ENCODE data around the gene ZFTA.
"Not testable (repeated sequence)": the region's sequence is repeated elsewhere in the genome, so short reads cannot be mapped to it uniquely, and the experiment has no call there.

Gene ZFTA

GRCh38 chr11:63771741-63772318 lies 3.3 kb upstream of the ZFTA start:
- DNase-seq, result not testable (repeated sequence)

GRCh38 chr11:63770763-63771162 lies 2.2 kb upstream of the ZFTA start:
- no peak for DNase-seq

- DNase-seq, result no peak
Measured at GRCh38 chr11:63769714-63770455, 1.3 kb upstream of the ZFTA start.

GRCh38 chr11:63769042-63769713 lies 603 bp upstream of the ZFTA start:
- DNase-seq, result no peak

- DNase-seq, result no peak
Measured at GRCh38 chr11:63767565-63768236, 874 bp downstream of the ZFTA start.

DNA sequence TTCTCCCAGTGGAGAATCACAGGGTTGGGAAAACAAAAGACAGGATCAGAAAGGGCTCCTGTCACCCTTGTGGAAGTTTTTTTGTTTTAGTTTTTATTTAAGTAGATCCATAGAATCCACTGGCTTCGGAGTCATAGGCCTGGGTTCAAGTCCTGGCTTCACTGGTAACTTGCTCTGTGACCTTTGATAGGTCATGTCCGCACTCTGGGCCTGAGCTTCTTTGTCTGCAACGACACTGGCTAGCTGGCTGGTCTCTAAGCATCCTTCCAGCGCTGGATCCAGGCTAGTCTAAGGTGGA lies 1.4 kb downstream of the ZFTA start:
- DNase-seq, result no peak

DNA sequence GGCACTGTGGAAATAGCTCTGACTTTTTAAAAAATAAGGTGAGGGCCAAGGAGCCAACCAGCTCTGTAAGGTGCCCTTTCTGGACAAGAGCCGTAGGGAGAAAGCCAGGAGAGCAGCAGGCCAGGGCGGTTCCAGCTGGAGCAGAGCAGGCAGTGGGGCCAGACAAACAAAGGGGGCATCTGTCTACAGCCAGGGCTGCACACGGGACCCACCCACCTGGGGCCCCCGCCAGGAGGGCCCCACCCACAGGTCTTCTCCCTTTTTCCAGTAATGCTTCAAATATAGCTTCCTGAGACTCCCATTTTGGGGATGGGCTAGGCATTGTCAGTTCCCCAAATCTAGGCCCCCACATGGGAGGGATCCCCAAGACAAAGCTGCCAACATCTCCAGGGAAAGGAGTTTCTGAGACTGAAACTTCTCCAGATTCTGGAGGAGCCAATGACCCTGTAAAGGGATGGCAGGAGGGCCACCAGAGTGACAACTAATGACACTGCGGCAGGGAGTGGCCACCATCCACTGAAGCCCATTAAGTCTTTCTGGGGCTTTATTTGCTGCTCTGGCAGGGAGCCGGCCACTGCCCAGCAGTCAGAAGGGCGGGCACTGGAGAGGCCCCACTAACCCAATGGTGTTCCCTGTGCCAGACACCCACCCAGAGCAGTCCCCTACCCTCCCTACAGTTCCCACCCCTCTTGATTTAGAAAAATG lies 1.9 kb downstream of the ZFTA start:
- no peak for DNase-seq

- no peak for DNase-seq
Measured at GRCh38 chr11:63765688-63766241, 2.8 kb downstream of the ZFTA start.

DNA sequence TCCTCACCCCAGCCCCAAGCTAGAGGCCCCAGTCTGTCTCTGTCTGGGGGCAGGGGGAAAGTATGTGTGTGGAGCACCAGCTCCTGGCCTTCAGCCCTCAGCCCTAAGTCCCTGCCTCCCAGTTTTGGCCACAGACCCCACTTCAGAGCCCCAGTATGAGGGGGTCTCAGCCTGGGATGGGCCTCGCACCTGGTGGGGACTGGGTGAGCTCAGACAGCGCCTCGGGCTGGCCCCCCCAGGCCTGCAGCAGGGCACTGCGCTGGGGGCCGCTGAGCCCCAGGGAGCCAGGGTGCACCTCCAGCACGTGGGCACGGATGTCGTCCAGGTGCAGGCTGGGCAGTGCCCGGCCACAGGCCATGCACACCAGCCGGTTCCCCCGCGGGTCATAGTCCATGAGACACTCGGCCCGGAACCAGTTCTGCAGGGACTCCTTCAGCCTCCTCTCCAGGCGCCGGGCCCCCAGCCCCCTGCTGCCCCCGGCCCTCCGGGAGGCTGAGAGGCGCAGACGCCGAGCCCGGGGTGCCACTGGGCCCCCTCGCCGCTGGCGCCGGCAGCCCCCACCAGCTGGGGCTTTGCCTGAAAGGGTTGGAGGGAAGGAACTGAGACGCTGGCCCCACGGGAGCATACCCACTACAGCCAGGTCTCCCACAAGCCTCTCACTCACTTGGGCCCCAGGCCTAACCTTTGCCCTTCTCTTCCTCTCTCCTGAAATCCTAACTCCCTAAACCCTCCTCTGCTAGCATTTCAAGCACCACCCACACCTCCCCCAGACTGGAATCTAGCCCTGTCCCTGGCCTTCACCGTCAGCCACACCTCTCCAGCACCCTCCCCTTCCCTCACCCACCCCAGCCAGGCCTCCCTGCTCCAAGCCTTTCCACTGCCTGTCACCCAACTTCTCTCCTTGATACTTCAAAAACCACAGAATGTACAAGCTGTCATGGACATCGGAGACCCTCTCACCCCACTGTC lies 3.6 kb downstream of the ZFTA start:
- no peak for DNase-seq

DNA sequence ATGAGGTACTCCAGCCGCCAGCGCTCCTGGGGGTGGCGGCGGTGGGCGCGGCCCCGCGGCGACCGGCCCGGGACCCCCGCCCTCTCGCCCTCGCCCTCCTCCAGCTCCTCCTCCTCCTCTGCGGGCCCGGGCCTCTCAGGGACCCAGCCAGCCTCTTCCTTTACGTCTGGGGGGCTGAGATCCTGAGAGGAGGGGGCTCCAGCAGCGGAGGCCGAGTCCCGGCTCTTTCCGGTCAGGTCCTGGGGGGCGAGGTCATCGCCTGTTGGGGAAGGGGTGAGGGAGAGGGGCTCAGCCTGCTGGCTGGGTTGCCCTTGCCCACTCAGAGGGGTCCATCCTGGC lies 4.3 kb downstream of the ZFTA start:
- DNase-seq, result no peak

DNA sequence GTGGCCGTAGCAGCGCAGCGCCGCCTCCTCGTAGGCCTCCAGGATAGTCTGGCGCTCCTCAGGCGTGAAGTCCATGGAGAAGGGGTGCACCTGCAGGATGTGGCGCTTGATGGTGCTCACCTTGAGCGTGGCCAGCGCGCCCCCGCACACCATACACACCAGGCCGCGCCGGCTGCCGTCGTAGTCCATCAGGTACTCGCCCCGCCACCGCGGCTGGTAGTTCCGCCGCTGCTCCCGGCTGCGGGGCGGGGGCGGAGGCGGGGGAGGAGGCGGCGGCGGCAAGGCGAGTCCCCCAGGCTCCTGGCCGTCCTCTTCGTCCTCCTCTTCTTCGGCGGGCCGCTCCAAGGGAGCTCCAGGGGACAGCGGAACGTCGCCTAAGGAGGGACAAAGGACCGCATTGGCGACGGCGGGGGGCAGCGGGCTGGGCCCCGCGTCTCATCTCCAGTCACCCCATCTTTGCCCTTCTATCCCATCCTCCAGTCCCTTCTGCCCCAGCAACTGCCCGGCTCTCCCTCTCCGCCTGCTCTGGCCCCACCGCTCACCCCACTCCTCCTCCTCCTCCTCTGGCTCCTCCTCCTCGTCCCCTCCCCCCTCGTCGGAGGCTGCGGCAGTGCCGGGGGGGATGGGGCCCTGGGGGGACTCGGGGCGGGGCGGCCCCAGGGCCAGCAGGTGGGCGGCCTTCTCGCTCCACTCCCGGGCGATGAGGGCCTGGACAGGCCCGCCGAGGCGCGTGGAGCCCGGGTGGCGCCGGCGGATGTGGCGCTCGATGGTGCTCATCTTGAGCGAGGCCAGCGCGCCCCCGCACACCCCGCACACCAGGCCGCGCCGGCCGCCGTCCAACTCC lies 4.9 kb downstream of the ZFTA start:
- DNase-seq, result no peak

DNA sequence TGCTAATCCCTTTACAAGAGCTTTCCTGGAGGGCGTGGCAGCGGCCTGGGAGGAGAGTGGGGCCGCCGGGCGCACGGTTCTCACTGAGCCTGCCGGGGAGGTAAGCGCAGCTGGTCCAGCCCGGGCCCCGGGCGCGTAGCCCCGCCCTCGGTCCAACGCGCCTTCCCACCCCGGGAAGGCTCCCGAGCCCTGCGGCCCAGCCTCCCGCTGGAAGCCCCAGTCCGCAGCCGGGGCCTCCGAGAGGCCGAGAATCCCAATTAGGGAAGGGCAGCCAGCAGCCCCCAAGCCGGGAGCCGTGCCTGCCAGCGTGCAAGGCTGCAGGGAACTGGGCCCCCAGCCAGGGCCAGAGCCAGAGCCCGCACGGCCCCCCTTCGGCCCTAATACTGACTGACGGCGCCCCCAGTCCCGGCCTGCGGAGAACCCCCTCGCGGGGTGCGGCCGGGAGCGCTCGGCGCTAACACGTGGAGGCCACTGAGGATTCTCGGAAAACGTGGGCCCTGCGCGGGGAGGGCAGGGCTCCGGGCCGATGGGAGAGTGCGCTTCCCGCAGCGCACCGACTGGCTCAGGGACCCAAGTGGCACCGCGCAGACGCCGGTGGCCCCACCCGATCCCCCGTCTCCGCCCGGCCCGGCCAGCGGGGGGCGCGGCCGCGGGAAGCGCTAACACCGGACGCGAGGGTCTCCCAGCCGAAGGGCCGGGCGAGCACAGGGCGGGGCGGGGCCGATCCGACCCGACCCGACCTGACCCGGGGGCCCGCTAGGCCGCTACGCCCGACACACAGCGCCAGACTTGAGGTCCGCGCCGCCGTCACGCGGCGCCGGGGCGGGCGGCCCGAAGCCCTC lies 5.7 kb downstream of the ZFTA start:
- no peak for DNase-seq

GRCh38 chr11:63761931-63762653 lies 6.5 kb downstream of the ZFTA start:
- no peak for DNase-seq

DNA sequence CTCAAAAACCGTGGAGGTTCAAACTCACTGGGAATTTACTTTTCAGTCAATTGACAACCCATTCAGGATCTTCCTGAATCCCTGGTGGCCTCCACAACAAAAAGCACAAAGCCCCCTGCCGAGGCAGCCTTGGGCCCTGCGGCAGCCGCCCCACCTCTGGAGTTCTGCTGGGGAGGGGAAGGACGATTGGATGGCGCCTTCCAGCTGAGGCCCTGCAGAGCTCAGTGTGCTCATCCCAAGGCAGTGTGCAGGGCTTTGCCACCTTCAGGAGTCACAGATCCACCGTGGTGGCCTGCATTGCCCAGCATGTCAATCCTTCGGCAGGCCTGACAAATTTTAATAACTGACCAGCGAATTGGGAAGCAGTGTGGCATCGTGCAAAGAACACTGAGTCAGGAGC lies 7.4 kb downstream of the ZFTA start:
- no peak for DNase-seq

DNA sequence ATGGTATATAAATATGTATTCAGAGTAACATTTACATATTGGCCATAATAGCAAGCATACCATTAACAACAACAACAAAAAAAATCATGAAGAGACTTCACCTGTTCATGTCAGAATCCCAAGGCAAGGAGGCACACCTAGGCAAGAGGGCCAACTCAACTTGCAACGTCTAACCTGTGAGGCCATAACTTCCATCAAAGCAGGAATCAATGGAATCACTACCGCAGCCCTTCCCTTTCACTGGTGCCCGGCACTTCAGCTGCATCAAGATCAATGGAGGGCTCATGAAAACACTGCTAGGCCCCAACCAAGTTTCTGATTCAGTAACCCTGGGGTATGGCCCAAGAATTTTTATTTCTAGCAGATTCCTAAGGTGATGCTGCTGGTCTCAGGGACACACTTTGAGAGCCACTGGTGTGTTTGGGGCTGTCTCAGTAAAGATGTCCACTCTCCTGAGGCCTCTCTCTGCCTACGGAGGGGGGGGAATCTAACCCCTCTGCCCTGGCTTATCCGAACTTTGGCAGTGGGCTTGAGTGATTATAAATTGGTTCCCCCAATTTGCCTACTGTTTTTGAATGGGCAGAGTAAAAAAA lies 8.0 kb downstream of the ZFTA start:
- DNase-seq, result no peak

GRCh38 chr11:63756919-63757761 lies 11.4 kb downstream of the ZFTA start:
- DNase-seq, result no peak

- DNase-seq, result no peak
Measured at GRCh38 chr11:63749624-63750023, 19.0 kb downstream of the ZFTA start.

DNA sequence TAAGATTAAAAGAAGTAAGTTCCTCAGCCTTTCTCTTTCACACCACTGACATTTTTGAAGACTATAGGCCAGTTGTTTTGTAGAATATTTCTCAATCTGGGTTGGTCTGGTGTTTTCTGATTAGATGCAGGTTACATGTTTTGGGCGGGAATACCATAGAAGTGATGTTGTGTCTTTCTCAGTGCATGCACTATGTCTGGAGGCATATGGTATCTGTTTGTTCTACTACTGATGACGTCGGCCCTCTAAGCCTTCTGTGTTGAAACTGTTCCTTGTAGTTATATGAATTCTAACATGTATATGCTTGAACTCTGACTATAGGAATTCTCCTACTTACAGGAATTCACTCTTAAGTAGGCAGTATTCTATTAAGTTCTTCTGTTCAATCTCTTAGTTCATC lies 21.6 kb downstream of the ZFTA start:
- no peak for DNase-seq

Data from NCI-H1048 (cell line).